ENCODE measurements around the gene PXMP4. TPM values are rescaled to one million over a fixed set of nuclear protein-coding genes. Genes with fewer than 3 reads are reported as not detected.
"Not testable (repeated sequence)": the region's sequence is repeated elsewhere in the genome, so short reads cannot be mapped to it uniquely, and the experiment has no call there.

PXMP4 gene
- total RNA-seq, 1 donor: 7.6 TPM

GRCh38 chr20:33761698-33762250, 41.7 kb upstream of the PXMP4 start:
- DNase-seq (ENCODE audit: low read depth): no peak
- no peak overlapping the region for H3K4me3 ChIP-seq (ENCODE audit: low read depth, low read length)
- no peak for TF ChIP-seq CTCF (IDR thresholded peaks at IDR 0.05; ENCODE audit: insufficient read depth, low read length)

- no peak for DNase-seq (ENCODE audit: low read depth)
- no peak overlapping the region for H3K4me3 ChIP-seq (ENCODE audit: low read depth, low read length)
- TF ChIP-seq CTCF (IDR thresholded peaks at IDR 0.05; ENCODE audit: insufficient read depth, low read length): no peak
Measured at GRCh38 chr20:33757458-33757857, 37.3 kb upstream of the PXMP4 start.

GRCh38 chr20:33757046-33757445, 36.9 kb upstream of the PXMP4 start:
- TF ChIP-seq CTCF (IDR thresholded peaks at IDR 0.05; ENCODE audit: insufficient read depth, low read length): no peak
- H3K4me3 ChIP-seq (ENCODE audit: low read depth, low read length): no peak overlapping the region
- DNase-seq (ENCODE audit: low read depth): no peak

GRCh38 chr20:33755936-33756490, 35.9 kb upstream of the PXMP4 start:
- H3K4me3 ChIP-seq (ENCODE audit: low read depth, low read length); DNase-seq (ENCODE audit: low read depth): not testable (repeated sequence)

GRCh38 chr20:33753763-33754162, 33.7 kb upstream of the PXMP4 start:
- no peak for TF ChIP-seq CTCF (IDR thresholded peaks at IDR 0.05; ENCODE audit: insufficient read depth, low read length)
- no peak overlapping the region for H3K4me3 ChIP-seq (ENCODE audit: low read depth, low read length)
- no peak for DNase-seq (ENCODE audit: low read depth)

- H3K4me3 ChIP-seq (ENCODE audit: low read depth, low read length): no peak overlapping the region
- TF ChIP-seq CTCF (IDR thresholded peaks at IDR 0.05; ENCODE audit: insufficient read depth, low read length): no peak
- DNase-seq (ENCODE audit: low read depth): no peak
Measured at GRCh38 chr20:33753143-33753542, 33.0 kb upstream of the PXMP4 start.

GRCh38 chr20:33751775-33752174, 31.7 kb upstream of the PXMP4 start:
- TF ChIP-seq CTCF (IDR thresholded peaks at IDR 0.05; ENCODE audit: insufficient read depth, low read length): no peak
- H3K4me3 ChIP-seq (ENCODE audit: low read depth, low read length): no peak overlapping the region
- DNase-seq (ENCODE audit: low read depth): no peak
